Measurements from ENCODE around the gene TRIM52.
"Not testable (repeated sequence)": the region's sequence is repeated elsewhere in the genome, so short reads cannot be mapped to it uniquely, and the experiment has no call there.

The TRIM52 gene

DNA sequence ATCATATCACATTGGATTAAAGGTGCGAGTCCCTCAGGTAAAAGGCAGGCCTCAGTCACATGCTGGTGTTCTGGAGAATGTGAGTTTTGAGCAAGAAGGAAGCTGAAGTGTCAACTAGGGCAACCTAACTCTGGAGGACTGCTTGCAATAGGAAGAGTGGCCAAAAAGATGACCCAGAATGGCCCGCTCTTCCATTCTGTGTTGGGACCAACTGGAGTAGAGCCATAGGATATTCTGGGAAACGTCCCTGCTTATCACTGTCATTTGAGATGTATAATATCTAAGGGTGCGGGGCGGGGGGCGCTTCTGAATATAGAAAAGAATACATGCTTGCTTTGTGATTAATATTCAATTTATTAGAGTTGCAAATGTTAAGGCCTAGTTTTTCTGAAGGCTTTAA is 48.9 kb downstream of the TRIM52 start:
- DNase-seq = no peak

DNA sequence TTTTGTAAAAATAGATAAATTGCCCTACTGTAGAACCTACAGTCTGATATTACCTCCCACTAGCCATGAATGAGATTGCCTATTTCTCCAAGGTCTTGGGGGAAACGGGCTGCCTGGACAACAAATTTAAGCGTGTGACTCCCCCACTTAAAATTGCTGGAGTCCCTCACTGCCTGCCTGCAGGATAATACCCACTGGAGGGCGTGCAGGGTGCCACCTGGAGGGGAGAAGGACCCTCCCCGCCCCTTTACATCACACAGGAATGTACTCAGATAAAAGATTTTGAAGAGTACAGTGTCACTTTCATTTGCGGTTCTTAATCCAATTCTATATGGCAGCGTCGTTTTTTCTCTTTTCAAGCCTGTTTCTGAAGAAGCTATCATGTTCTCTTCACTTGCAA is 49.7 kb downstream of the TRIM52 start:
- DNase-seq = no peak

DNA sequence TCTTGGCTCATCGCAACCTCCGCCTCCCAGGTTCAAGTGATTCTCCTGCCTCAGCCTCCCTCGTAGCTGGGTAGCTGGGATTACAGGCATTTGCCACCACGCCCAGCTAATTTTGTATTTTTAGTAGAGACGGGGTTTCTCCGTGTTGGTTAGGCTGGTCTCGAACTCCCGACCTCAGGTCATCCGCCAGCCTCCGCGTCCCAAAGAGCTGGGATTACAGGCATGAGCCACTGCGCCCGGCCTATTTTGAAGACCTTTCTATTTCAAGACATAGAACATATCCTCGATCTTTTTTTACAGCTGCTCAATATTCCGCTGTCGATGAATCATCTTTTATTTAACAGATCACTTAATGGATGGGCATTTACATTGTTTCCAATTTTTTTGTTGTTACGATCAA is 50.2 kb downstream of the TRIM52 start:
- DNase-seq = not testable (repeated sequence)

DNA sequence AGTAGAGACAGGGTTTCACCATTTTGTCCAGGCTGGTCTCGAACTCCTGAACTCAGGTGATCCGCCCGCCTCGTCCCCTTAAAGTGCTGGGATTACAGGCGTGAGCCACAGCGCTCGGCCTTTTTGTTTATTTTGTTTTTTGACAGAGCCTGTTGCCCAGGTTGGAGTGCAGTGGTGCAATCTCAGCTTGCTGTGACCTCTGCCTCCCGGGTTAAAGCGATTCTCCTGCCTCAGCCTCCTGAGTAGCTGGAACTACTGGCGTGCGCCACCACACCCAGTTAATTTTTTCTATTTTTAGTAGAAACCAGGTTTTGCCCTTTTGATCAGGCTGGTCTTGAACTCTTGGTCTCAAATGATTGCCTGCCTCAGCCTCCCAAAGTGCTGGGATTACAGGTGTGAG is 50.8 kb downstream of the TRIM52 start:
- DNase-seq = not testable (repeated sequence)

DNA sequence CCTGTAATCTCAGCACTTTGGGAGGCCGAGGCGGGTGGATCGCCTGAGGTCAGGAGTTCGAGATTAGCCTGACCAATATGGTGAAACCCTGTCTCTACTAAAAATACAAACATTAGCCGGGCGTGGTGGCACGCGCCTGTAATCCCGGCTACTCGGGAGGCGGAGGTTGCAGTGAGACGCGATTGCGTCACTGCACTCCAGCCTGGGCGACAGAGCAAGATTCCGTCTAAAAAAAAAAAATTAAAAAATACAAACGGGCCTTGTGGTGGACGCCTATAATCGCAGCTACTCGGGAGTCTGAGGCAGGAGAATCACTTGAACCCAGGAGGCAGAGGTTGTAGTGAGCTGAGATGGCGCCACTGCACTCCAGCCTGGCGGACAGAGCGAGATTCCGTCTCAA is 51.9 kb downstream of the TRIM52 start:
- not testable (repeated sequence) for DNase-seq

- no peak for DNase-seq
Observed at GRCh38 chr5:181207960-181208253, 53.0 kb downstream of the TRIM52 start.

GRCh38 chr5:181207214-181207959 is 53.6 kb downstream of the TRIM52 start:
- DNase-seq = peak; percentile 94

DNA sequence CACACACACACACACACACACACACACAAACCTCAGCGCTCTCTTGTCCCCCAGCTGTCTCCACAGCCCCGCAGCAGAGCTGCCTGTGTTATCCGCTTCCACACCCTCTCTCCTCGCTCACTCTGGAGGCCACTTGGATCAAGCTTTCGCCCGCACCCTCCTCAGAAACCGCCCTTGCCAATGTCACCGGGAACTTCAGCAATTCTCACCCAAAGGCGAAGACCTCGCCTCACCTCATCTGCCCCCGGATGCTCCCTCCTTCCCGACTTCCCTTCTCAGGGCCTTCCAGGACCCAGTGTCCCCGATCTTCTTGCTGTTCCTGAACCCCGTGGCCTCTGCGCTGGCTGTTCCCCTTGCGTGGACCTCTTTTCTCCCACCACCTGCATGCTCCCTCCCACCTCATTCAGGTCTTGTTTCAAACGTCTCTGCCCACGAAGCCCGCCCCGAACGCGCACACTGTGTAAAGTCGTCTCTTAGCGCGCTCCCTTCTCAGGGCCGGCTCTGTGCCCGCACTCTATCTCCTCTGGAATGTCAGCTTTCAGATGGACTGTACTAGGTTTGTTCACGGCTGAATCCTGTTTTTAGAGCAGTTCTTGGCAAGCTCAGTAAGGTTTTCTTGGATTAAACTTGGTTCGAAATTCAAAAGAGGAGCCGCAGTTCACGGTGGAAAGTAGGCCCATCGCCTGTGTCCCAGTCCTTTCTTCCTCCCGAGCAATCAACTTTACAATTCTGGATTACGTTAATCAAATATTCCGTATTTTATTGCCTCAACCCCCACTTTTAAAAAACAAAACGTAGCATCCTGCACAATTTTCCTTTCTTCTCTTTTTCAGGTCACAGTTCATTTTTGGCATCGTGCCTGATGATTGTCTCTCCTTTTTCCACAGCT is 54.9 kb downstream of the TRIM52 start:
- DNase-seq = peak; percentile 33
